GM23248 (cell line): ENCODE data around the gene IFNE. TPM values are rescaled to one million over a fixed set of nuclear protein-coding genes. Genes with fewer than 3 reads are reported as not detected.

Experiments used
- DNase-seq: peaks from one replicate; pipeline ENCODE4 v3.0.0-alpha.2; 2015
- H2AFZ ChIP-seq: fragments of 200-600 bp; sonication (generic); 2 replicates; pipeline ENCODE4 v1.6.1; 2016; ENCODE audit warnings: antibody characterized with exemption
- H3F3A ChIP-seq: fragments of 200-600 bp; sonication (generic); 2 replicates; pipeline ENCODE4 v1.6.1; 2016; ENCODE audit warnings: mild to moderate bottlenecking, antibody characterized with exemption, mixed run types; ENCODE audit not compliant: insufficient read depth
- H3K27ac ChIP-seq: fragments of 200-600 bp; sonication (generic); 2 replicates; pipeline ENCODE4 v1.5.1; 2016; ENCODE audit warnings: mild to moderate bottlenecking
- H3K27me3 ChIP-seq: fragments of 200-600 bp; sonication (generic); replicated peaks from 2 replicates; pipeline ENCODE4 v1.6.1; 2016; ENCODE audit warnings: mild to moderate bottlenecking; ENCODE audit not compliant: insufficient read depth
- H3K36me3 ChIP-seq: fragments of 200-600 bp; sonication (generic); 2 replicates; pipeline ENCODE4 v1.6.1; 2016; ENCODE audit warnings: low read depth, mild to moderate bottlenecking
- H3K4me1 ChIP-seq: fragments of 200-600 bp; sonication (generic); 2 replicates; pipeline ENCODE4 v1.6.1; 2016; ENCODE audit warnings: mild to moderate bottlenecking; ENCODE audit not compliant: insufficient read depth
- H3K4me2 ChIP-seq: fragments of 200-600 bp; sonication (generic); one replicate; pipeline ENCODE4 v1.6.1; 2016; ENCODE audit warnings: mild to moderate bottlenecking; ENCODE audit not compliant: unreplicated experiment
- H3K4me3 ChIP-seq: fragments of 200-600 bp; sonication (generic); 2 replicates; pipeline ENCODE4 v1.5.1; 2016; ENCODE audit warnings: mild to moderate bottlenecking
- H3K79me2 ChIP-seq: fragments of 200-600 bp; sonication (generic); 2 replicates; pipeline ENCODE4 v1.6.1; 2016; ENCODE audit warnings: mild to moderate bottlenecking; ENCODE audit not compliant: insufficient read depth
- H3K9ac ChIP-seq: fragments of 200-600 bp; sonication (generic); 2 replicates; pipeline ENCODE4 v1.6.1; 2016; ENCODE audit warnings: mild to moderate bottlenecking
- H3K9me2 ChIP-seq: fragments of 200-600 bp; sonication (generic); 2 replicates; pipeline ENCODE4 v1.6.1; 2016; ENCODE audit warnings: mixed run types, mild to moderate bottlenecking, moderate library complexity; ENCODE audit not compliant: insufficient read depth
- H3K9me3 ChIP-seq: fragments of 200-600 bp; sonication (generic); one replicate; pipeline ENCODE4 v1.6.1; 2017; ENCODE audit warnings: low read depth
- H4K20me1 ChIP-seq: fragments of 200-600 bp; sonication (generic); 2 replicates; pipeline ENCODE4 v1.6.0; 2016; ENCODE audit not compliant: insufficient read depth
- EZH2 ChIP-seq: fragments of 200-600 bp; sonication (generic); IDR thresholded peaks from 2 replicates; pipeline ENCODE4 v1.6.1; 2018; ENCODE audit warnings: antibody characterized with exemption, mild to moderate bottlenecking; ENCODE audit not compliant: insufficient read depth, poor library complexity, severe bottlenecking
- EZH2phosphoT487 ChIP-seq: fragments of 200-600 bp; sonication (generic); IDR thresholded peaks from 2 replicates; pipeline ENCODE4 v1.6.1; 2018; ENCODE audit warnings: antibody characterized with exemption, moderate library complexity, mild to moderate bottlenecking, low read depth; ENCODE audit not compliant: insufficient read depth
- WGBS, 2 experiments: methylation state at CpG; one replicate each; pipeline ENCODE4 v1.1.6; 2015 to 2017; ENCODE audit warnings: low lambda C conversion rate in 2 of 2, low coverage in 1 of 2; ENCODE audit errors: missing lambda C conversion rate in 2 of 2; 5-methylcytosine and 5-hydroxymethylcytosine counted together
- in situ Hi-C: fragments of 300-500 bp; cut with MboI; formaldehyde crosslinking; loops from 2 replicates; pipeline ENCODE4 v1.15.0; 2020
- polyA plus RNA-seq: library from polyadenylated mRNA; unstranded; fragments of >200 nt; fragmentation: Nextera tagmentation; extraction: Ambion mirVana; gene quantifications from 2 replicates; pipeline ENCODE4 v1.2.1, GENCODE V29; 2016
- total RNA-seq: library from RNA; depleted of rRNA; stranded (reverse); fragments of >200 nt; shearing (Covaris generic); gene quantifications from 2 replicates; pipeline ENCODE4 v1.2.3, GENCODE V29; 2014

Gene IFNE
- total and polyA plus RNA-seq, 2 experiments from 2014 or later = 1.3 to 1.8 TPM

- Histone ChIP-seq H3K4me1 (0 out of 2 replicates have a peak, but pooled peaks cover under 1% of the 10 kb centered on the region), H3K36me3 (peaks cover 14% of the 10 kb centered on the region; the same call in 1 of the 2 replicates), H3K27me3 (no peaks in the 10 kb centered on the region), H4K20me1 (no peaks in the 10 kb centered on the region), H2AFZ (no peak overlapping the region), H3K4me2 (no peak overlapping the region), H3K9me3 (no peaks in the 10 kb centered on the region), H3K4me3 (no peak overlapping the region), H3K27ac (no peak overlapping the region), H3F3A (peaks cover 100% of the 10 kb centered on the region), H3K9me2 (no peaks in the 10 kb centered on the region; the same call in 1 of the 2 replicates), H3K9ac (no peak overlapping the region), H3K79me2 (peaks cover 100% of the 10 kb centered on the region)
- TF ChIP-seq EZH2 (no peak), EZH2phosphoT487 (no peak)
- WGBS, 2 experiments = 73 to 78% methylated on average over 5 of the region's 5 CpGs
- DNase-seq = no peak
- in situ Hi-C loops = no loop called here
Observed at GRCh38 chr9:21520501-21521228, 38.6 kb upstream of the IFNE start.

GRCh38 chr9:21519855-21520434 lies 37.8 kb upstream of the IFNE start:
- peaks cover 100% of the 10 kb centered on the region for H3K79me2 ChIP-seq
- H3K9me3 ChIP-seq = no peaks in the 10 kb centered on the region
- H3K9ac ChIP-seq = no peak overlapping the region
- no peak overlapping the region for H2AFZ ChIP-seq
- TF ChIP-seq EZH2 (no peak), EZH2phosphoT487 (no peak)
- no peaks in the 10 kb centered on the region for H3K27me3 ChIP-seq
- peak overlapping the region; percentile 54 for H3K27ac ChIP-seq
- in situ Hi-C loops = no loop called here
- peaks cover 8% of the 10 kb centered on the region; the same call in 1 of the 2 replicates for H3K36me3 ChIP-seq
- no peak overlapping the region for H3K4me3 ChIP-seq
- H4K20me1 ChIP-seq = no peaks in the 10 kb centered on the region
- H3F3A ChIP-seq = peaks cover 98% of the 10 kb centered on the region
- WGBS, 2 experiments = 97 to 99% methylated on average over 2 of the region's 2 CpGs
- H3K4me1 ChIP-seq = 0 out of 2 replicates have a peak, but pooled peaks cover 5% of the 10 kb centered on the region
- no peaks in the 10 kb centered on the region for H3K9me2 ChIP-seq
- H3K4me2 ChIP-seq = no peak overlapping the region
- DNase-seq = no peak

DNA sequence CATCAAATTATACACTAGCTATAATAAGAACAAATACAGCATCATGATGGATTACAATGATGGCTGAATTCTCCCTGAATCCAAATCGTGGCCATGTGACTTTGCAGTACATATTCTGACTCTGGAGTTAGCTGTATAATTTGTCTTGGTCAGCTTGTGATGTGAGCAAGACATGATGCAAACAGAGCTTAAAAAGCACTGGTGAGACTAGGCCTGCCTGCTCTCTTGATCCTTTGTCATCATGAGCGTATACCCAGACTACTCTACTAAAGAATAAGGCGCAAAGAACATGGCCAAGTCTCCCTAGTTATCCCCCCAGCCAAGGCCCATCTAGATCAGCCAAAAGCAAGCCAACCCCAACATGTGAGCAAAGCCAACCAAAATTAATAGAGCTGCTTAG lies 34.7 kb upstream of the IFNE start:
- no peaks in the 10 kb centered on the region for H3K27me3 ChIP-seq
- peaks cover 98% of the 10 kb centered on the region for H3F3A ChIP-seq
- WGBS, 2 experiments = 96 to 100% methylated on average over 3 of the region's 3 CpGs
- no peaks in the 10 kb centered on the region for H4K20me1 ChIP-seq
- no peaks in the 10 kb centered on the region for H3K9me2 ChIP-seq
- in situ Hi-C loops = no loop called here
- no peak for TF ChIP-seq EZH2phosphoT487
- no peak for TF ChIP-seq EZH2
- H3K4me2 ChIP-seq = no peak overlapping the region
- no peak overlapping the region for H3K9ac ChIP-seq
- H3K79me2 ChIP-seq = peaks cover 100% of the 10 kb centered on the region
- peak overlapping the region; percentile 54 for H3K27ac ChIP-seq
- no peak overlapping the region for H2AFZ ChIP-seq
- peak; percentile 38 for DNase-seq
- H3K9me3 ChIP-seq = no peaks in the 10 kb centered on the region
- H3K4me3 ChIP-seq = no peak overlapping the region
- H3K4me1 ChIP-seq = peaks cover 11% of the 10 kb centered on the region
- peaks cover 8% of the 10 kb centered on the region; the same call in 1 of the 2 replicates for H3K36me3 ChIP-seq

- DNase-seq = peak; percentile 54
- H3K9me2 ChIP-seq = no peaks in the 10 kb centered on the region
- 100% methylated on average over 1 of the region's 1 CpG for WGBS, 2 experiments
- H2AFZ ChIP-seq = no peak overlapping the region
- peak overlapping the region; percentile 13 for H3K4me2 ChIP-seq
- peaks cover 100% of the 10 kb centered on the region for H3K79me2 ChIP-seq
- H3F3A ChIP-seq = peaks cover 96% of the 10 kb centered on the region
- H4K20me1 ChIP-seq = no peaks in the 10 kb centered on the region
- H3K9ac ChIP-seq = no peak overlapping the region
- TF ChIP-seq EZH2phosphoT487 (no peak), EZH2 (no peak)
- H3K36me3 ChIP-seq = peaks cover 29% of the 10 kb centered on the region
- H3K27me3 ChIP-seq = no peaks in the 10 kb centered on the region
- no peak overlapping the region for H3K4me3 ChIP-seq
- H3K4me1 ChIP-seq = peaks cover 33% of the 10 kb centered on the region
- H3K27ac ChIP-seq = peak overlapping the region; percentile 30; the same call in 1 of the 2 replicates
- in situ Hi-C loops = no loop called here
- H3K9me3 ChIP-seq = no peaks in the 10 kb centered on the region
Observed at GRCh38 chr9:21513431-21513830, 31.3 kb upstream of the IFNE start.
